GM19238 (cell line): ENCODE data around the gene CDC123.
"Not testable (repeated sequence)": the region's sequence is repeated elsewhere in the genome, so short reads cannot be mapped to it uniquely, and the experiment has no call there.

Experiments used
- DNase-seq: peaks from one replicate; pipeline ENCODE4 v3.0.0; 2011; ENCODE audit warnings: low spot score; ENCODE audit not compliant: insufficient read length

The CDC123 gene

GRCh38 chr10:12235116-12235694 is 39.2 kb downstream of the CDC123 start:
- DNase-seq, result no peak

DNA sequence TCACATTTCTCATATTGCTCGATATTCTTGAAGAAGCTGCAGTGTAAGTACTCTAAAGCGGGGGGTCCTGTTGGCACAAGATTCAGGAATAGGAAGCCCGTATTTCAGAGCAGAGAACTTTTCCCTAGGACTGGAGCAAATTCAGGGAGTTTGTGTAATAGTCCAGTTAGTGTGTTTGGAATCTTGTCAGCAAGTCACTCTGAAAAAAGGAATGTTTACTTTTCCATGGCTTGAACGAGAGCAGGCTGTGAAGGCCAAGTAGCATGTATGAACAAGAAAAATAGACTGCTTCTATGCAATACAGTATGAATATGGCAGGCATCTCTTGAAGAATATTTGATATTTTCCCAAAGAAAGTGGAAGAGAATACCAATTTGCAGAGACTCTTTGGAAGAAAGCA is 39.8 kb downstream of the CDC123 start:
- DNase-seq, result no peak

- DNase-seq, result no peak
Observed at GRCh38 chr10:12237265-12238220, 41.6 kb downstream of the CDC123 start.

DNA sequence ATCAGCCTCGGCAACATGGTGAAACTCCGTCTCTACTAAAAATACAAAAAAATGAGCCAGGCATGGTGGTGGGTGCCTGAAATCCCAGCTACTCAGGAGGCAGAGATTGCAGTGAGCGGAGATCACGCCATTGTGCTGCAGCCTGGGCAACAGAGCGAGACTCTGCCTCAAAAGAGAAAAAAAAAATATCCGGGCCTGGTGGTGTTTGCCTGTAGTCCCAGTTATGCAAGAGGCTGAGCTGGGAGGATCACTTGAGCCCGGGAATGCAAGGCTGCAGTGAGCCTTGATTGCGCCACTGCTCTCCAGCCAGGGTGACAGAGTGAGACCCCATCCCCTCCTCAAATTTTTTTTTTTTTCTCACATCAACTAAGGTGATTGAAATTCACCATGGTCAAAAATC is 42.8 kb downstream of the CDC123 start:
- no peak for DNase-seq

DNA sequence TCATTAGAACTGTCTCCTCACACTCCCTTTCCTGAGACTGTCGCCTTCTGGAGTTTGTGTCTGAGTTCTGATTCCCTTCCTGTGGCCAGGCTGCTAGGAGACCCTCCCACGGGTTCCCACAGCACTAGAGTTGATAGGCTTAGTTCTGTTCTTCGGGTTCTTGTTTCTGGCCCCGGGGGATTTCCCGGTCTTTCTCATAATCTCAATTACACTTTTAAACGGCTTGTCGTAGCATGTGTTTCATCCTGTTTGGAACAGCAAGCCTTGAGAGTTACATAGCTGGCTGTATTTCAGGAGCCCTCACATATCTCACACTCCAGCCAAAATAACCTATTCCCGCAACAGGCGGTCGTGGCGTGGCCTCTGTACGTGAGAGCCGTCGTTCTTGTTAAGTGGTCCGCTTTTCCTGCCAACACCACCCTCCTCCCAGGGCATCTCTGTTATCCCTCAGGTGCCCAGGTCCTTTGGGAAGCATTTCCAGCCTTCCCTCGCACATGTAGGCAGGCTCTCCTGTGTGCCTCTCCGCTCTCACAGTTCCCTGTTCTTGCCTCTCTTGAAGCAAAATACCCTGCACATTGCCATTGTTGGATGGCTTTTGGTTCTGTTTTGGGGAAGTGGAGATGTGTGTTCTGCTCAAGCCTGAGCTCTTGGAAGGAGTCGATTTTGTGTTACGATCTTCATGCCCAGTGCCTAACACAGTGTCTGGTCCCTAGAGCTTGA is 46.0 kb downstream of the CDC123 start:
- no peak for DNase-seq

DNA sequence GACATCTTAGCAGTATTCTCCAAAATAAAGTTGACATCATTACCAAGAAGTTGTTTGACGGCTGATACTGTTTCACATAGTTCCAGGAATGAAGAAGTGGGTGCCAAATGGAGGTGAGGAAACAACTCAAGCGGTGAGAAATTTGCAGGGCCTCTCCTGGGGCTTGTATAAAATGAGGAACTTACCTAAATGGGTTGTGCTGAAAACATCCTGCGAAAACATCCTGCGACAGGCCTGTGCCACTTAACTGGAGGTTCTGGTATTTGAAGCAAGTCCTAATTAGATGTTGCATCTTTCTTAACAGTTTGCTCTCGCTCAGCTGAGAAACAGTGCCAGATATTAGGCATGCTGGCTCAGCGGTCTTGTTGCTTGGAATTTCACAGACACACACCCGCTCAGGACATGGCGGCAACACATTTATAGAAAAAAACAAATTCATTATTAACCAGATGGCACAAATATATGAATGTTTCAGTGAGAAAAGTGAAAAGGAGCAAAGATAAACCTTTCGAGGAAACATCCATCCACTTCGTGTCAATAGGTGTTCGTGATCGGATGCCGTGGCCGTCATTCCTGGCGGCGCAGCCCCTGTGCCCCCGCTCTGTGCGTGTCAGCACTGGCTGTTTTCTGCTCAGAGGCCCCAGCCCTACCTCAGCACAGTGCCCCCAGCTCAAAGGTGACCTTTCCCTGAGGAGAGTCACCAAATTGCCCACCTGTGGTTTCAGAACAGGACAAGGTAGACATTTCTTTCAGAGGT is 48.1 kb downstream of the CDC123 start:
- DNase-seq, result peak; percentile 25

DNA sequence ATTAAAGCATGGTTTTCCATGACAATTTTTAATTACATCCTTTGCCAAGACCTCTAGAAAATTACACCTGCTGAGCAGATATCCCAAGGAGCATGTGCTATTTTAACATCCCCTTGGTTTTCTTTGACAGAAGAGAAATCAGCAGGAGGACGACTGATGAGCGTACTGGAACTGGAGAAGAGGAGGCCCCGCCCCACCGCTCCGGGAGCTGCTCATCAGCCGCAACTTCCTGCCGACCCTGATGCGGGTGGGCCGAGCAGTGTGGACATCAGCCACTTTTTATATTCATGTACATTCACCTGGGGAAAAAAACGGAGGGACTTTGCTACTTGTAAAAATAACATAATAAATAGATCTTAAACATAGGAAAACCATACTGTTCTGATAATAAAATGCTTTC is 54.2 kb downstream of the CDC123 start:
- no peak for DNase-seq

DNA sequence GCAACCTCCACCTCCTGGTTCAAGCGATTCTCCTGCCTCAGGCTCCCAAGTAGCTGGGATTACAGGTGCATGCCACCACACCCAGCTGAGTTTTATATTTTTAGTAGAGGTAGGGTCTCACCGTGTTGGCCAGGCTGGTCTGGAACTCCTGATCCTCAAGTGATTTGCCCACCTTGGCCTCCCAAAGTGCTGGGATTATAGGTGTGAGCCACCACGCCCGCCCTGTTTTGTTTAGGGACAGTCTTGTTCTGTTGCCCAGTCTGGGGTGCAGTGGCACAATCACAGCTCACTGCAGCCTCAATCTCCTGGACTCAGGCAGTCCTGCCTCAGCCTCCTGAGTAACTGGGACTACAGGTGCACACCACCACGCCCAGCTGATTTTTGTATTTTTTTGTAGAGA is 54.7 kb downstream of the CDC123 start:
- not testable (repeated sequence) for DNase-seq

DNA sequence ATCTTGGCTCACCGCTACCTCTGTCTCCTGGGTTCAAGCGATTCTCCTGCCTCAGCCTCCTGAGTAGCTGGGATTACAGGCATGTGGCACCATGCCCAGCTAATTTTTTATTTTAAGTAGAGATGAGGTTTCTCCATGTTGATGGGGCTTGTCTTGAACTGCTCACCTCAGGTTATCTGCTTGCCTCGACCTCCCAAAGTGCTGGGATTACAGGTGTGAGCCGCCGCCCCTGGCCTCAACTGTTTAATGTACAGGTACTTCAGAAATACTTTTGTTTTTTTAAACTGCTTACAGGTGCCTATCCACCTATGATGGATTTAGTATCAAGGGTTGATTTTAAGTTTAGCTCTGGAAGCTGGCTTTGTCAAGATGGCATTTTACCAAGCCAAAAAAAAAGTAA is 55.6 kb downstream of the CDC123 start:
- no peak for DNase-seq

- DNase-seq, result peak; percentile 37
Observed at GRCh38 chr10:12252882-12253546, 57.0 kb downstream of the CDC123 start.

- no peak for DNase-seq
Observed at GRCh38 chr10:12255048-12255447, 59.1 kb downstream of the CDC123 start.

GRCh38 chr10:12259988-12260387 is 64.0 kb downstream of the CDC123 start:
- no peak for DNase-seq

DNA sequence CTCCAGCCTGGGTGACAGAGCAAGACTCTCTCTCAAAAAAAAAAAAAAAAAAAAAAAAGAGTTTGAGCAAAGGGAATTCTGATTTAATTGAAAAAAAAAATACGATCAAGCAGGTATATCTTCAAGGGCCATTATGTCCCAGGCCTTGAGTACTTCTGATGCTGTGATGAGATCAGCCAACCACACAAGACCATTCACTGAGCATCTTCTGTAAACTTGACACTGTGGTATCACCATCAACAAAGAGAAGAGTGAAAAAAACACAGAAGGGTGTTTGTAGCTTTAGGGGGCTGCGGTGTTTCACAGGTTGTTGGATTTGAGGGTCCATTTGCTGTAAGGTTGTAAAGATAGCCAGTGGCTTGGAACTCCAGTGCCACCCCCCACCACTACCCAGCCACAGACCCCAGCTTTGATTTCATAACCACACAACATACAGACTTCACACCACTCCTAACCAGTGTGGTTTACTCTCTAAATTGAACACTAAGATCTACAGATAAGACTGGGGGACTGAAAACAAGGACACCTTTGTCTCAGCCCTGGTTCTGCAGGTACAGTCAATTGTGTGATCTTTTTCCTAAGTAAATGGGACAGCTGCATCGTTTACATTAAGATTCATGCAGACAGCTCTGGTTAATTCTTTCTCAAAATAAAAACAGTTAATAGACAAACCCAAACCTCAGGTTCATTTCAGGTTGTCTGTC is 66.4 kb downstream of the CDC123 start:
- no peak for DNase-seq

DNA sequence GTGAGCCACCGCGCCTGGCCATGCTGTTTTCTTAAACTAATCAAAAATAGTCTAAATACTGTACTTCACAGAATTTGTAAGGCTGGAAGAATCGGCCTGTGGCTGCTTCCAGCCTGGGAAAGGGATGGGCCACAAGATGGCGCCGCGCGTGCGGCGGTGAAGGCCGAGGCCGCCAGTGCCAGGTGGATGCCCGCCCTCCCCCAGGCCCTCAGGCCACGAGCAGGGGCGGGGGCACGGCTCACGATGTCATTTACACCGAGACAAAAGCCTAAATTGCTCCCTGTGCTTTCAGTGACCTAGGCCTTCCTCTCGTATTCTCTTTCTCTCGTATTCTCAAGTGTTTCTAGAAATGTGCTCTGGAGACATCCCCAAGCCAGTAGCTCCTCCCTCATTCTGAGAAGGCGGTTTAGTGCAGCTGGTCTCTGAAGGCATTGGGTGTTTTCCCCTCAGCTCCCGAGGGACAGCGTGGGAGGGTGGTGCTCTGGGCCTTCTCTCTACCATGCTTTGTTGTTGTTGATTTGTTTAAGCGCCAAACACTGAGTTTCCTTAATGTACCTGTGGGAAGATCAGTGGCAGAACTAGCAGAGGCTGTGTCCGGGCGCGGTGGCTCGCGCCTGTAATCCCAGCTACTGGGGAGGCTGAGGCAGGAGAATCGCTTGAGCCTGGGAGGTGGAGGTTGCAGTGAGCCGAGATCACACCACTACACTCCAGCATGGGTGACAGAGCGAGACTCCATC is 68.4 kb downstream of the CDC123 start:
- peak; percentile 85 for DNase-seq

- no peak for DNase-seq
Observed at GRCh38 chr10:12269056-12269455, 73.1 kb downstream of the CDC123 start.

- no peak for DNase-seq
Observed at GRCh38 chr10:12271210-12271540, 75.2 kb downstream of the CDC123 start.

DNA sequence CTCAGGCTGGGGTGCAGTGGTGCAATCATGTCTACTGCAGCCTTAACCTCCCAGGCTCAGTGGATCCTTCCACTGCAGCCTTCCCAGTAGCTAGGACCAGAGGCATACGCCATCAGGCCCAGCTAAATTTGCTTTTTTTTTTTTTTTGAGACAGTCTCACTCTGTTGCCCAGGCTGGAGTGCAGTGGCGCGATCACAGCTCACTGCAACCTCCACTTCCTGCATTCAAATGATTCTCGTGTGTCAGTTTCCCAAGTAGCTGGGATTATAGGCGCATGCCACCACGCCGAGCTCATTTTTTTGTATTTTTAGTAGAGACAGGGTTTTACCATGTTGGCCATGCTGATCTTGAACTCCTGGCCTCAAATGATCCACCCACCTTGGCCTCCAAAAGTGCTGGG is 81.9 kb downstream of the CDC123 start:
- not testable (repeated sequence) for DNase-seq

- DNase-seq, result no peak
Observed at GRCh38 chr10:12279281-12279680, 83.3 kb downstream of the CDC123 start.

GRCh38 chr10:12287772-12288171 is 91.8 kb downstream of the CDC123 start:
- DNase-seq, result no peak

- DNase-seq, result not testable (repeated sequence)
Observed at GRCh38 chr10:12297784-12298183, 101.8 kb downstream of the CDC123 start.
